ENCODE results near the gene CCDC78.

- TF ChIP-seq CTCF (IDR thresholded peaks at IDR 0.05) (no peak), POLR2AphosphoS5 (IDR thresholded peaks at IDR 0.05; ENCODE audit: insufficient read depth in 1 of 2, low read depth in 1 of 2) (no peak)
Measured at GRCh38 chr16:718389-718788, 7.9 kb downstream of the CCDC78 start.
